HL-60 (cell line): ENCODE results near the gene PPAN.

ENCODE experiments used
- DNase-seq, 2 experiments: peaks; one replicate each; pipeline ENCODE4 v3.0.0-alpha.2; 2010 to 2020; ENCODE audit warnings: low read depth in 1 of 2, low spot score in 1 of 2
- H3K27ac ChIP-seq: fragments of 250-450 bp; sonication (Bioruptor Pico); replicated peaks from 2 replicates; pipeline ENCODE4 v1.5.1; 2020; ENCODE audit warnings: mild to moderate bottlenecking, moderate library complexity
- H3K27me3 ChIP-seq: fragments of 250-450 bp; sonication (Bioruptor Pico); 2 replicates; pipeline ENCODE4 v1.5.1; 2021; ENCODE audit warnings: mild to moderate bottlenecking, moderate library complexity; ENCODE audit not compliant: insufficient read depth, poor library complexity, severe bottlenecking
- H3K4me3 ChIP-seq: replicated peaks from 2 replicates; pipeline ENCODE4 v1.5.1; 2011; ENCODE audit warnings: mild to moderate bottlenecking, control low read depth, low read length; ENCODE audit not compliant: insufficient read depth
- GABPA ChIP-seq: IDR thresholded peaks from 2 replicates; pipeline ENCODE4 v1.6.1; 2012; ENCODE audit warnings: low read depth
- POLR2AphosphoS5 ChIP-seq: IDR thresholded peaks from 2 replicates; pipeline ENCODE4 v1.6.1; 2012; ENCODE audit warnings: low read depth
- SPI1 ChIP-seq: IDR thresholded peaks from 2 replicates; pipeline ENCODE4 v1.6.1; 2012; ENCODE audit warnings: low read depth, mild to moderate bottlenecking, borderline replicate concordance
- TF ChIP-seq, protein P1 (sequence below): IDR thresholded peaks from 2 replicates; pipeline ENCODE4 v1.6.1; 2012; ENCODE audit warnings: low read depth; ENCODE audit not compliant: insufficient replicate concordance
- TF ChIP-seq, protein P2 (sequence below): IDR thresholded peaks from one replicate; pipeline ENCODE4 v1.5.1; 2011; ENCODE audit warnings: low read length, control low read depth, inconsistent platforms; ENCODE audit not compliant: insufficient read depth

PPAN gene

DNA sequence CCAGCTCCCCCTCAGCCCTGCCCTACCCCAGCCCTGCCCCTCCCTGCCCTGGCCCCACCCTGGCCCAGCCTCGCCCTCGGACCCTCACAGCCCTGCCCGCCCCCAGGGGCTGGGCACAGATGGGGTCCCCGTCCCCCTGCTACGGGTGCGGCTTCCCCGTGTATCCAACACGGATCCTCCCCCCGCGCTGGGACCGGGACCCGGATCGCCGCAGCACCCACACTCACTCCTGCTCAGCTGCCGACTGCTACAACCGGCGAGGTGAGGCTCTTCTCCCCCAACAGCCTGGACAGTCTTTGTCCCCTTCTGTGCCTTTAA, 14.8 kb upstream of the PPAN start:
- no peak overlapping the region for H3K27ac ChIP-seq
- no peaks in the 10 kb centered on the region for H3K27me3 ChIP-seq
- no peak overlapping the region for H3K4me3 ChIP-seq
- DNase-seq: no peak
- TF ChIP-seq, protein P1, sequence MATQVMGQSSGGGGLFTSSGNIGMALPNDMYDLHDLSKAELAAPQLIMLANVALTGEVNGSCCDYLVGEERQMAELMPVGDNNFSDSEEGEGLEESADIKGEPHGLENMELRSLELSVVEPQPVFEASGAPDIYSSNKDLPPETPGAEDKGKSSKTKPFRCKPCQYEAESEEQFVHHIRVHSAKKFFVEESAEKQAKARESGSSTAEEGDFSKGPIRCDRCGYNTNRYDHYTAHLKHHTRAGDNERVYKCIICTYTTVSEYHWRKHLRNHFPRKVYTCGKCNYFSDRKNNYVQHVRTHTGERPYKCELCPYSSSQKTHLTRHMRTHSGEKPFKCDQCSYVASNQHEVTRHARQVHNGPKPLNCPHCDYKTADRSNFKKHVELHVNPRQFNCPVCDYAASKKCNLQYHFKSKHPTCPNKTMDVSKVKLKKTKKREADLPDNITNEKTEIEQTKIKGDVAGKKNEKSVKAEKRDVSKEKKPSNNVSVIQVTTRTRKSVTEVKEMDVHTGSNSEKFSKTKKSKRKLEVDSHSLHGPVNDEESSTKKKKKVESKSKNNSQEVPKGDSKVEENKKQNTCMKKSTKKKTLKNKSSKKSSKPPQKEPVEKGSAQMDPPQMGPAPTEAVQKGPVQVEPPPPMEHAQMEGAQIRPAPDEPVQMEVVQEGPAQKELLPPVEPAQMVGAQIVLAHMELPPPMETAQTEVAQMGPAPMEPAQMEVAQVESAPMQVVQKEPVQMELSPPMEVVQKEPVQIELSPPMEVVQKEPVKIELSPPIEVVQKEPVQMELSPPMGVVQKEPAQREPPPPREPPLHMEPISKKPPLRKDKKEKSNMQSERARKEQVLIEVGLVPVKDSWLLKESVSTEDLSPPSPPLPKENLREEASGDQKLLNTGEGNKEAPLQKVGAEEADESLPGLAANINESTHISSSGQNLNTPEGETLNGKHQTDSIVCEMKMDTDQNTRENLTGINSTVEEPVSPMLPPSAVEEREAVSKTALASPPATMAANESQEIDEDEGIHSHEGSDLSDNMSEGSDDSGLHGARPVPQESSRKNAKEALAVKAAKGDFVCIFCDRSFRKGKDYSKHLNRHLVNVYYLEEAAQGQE: no peak
- no peak for TF ChIP-seq SPI1
- TF ChIP-seq, protein P2, sequence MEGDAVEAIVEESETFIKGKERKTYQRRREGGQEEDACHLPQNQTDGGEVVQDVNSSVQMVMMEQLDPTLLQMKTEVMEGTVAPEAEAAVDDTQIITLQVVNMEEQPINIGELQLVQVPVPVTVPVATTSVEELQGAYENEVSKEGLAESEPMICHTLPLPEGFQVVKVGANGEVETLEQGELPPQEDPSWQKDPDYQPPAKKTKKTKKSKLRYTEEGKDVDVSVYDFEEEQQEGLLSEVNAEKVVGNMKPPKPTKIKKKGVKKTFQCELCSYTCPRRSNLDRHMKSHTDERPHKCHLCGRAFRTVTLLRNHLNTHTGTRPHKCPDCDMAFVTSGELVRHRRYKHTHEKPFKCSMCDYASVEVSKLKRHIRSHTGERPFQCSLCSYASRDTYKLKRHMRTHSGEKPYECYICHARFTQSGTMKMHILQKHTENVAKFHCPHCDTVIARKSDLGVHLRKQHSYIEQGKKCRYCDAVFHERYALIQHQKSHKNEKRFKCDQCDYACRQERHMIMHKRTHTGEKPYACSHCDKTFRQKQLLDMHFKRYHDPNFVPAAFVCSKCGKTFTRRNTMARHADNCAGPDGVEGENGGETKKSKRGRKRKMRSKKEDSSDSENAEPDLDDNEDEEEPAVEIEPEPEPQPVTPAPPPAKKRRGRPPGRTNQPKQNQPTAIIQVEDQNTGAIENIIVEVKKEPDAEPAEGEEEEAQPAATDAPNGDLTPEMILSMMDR: no peak
- TF ChIP-seq POLR2AphosphoS5: no peak
- TF ChIP-seq GABPA: no peak

DNA sequence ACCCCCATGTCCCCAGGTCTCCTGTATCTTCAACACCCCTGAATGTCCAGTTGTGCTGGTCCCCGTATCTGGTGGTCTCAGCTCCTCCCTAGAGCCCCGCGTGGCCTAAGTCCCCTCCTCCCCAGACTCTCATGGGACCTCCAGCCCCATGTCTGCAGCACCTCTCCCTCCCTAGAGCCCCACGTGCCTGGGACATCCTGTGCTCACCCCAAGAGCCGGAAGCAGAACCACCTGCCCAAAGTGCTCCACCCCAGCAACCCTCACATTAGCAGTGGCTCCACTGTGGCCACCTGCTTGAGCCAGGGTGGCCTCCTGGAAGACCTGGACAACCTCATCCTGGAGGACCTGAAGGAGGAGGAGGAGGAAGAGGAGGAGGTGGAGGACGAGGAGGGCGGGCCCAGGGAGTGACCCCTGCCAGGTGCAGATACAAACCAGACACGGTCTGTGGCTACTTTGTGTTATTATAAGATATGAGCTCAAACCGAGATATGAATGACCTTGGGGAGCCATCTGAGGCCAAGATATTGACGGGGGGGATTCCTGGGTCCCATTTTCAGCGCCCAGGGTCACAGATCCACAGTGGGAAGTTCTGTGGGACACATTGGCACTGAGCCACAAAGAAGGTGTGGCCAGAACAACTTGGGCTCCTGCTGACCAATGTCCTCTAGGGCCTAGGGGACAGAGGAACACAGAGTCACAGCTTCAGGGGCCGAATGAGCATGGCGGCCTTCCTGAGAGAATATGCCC, 14.1 kb upstream of the PPAN start:
- TF ChIP-seq, protein P2: no peak
- TF ChIP-seq, protein P1: no peak
- TF ChIP-seq SPI1 (no peak), POLR2AphosphoS5 (no peak), GABPA (no peak)
- Histone ChIP-seq H3K27me3 (no peaks in the 10 kb centered on the region), H3K27ac (no peak overlapping the region), H3K4me3 (no peak overlapping the region)
- no peak for DNase-seq

DNA sequence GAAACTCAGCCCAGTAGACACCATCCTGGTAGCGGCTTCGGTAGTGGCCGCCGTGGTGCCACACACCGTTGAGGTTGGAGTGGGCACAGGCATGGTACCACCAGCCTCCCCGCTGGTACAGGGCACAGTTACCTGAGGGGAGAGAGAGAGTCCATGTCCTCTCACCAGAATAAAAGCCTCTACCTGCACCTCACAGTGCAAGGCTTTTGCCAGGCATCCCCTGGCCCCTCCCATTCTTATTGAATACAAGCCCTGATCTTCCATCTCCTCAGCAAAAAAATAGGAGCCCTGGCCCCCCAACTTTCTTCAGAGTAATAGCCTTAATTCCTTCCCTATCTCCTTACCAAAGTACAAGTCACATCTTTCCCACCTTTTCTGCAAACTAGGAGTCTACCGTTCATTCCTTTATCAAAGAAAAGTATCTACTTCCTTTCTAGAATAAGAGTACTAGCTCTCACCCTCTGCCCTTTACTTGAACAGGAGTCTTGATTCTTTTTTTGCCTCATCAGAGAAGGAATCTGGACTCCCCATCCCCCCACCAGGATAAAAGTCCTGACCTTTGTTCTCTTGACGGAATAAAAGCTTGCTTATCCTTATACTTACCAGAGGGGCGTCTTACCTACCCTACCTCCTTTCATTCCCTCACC, 13.4 kb upstream of the PPAN start:
- Histone ChIP-seq H3K27me3 (no peaks in the 10 kb centered on the region), H3K4me3 (no peak overlapping the region), H3K27ac (no peak overlapping the region)
- TF ChIP-seq GABPA (no peak), POLR2AphosphoS5 (no peak), SPI1 (no peak)
- TF ChIP-seq, protein P2: no peak
- TF ChIP-seq, protein P1: no peak
- no peak for DNase-seq
